Activated naive CD4-positive, alpha-beta T cell treated with anti-CD3 and anti-CD28 coated beads, Interleukin-2, amount 50 U/mL, for 72 hours (primary cell): ENCODE measurements around the gene HECTD4. TPM values are rescaled to one million over a fixed set of nuclear protein-coding genes. Genes with fewer than 3 reads are reported as not detected.

Source experiments
- ATAC-seq, 2 donors: fragments of 150-1000 bp; cut with Tn5 transposase; 2 replicates each; pipeline ENCODE4 v1.10.0; 2021; ENCODE audit warnings: mild to moderate bottlenecking in 2 of 2, moderate library complexity in 2 of 2
- DNase-seq, 2 donors: peaks; one replicate each; pipeline ENCODE4 v3.0.0; 2021 to 2022; ENCODE audit warnings: low spot score in 2 of 2
- H3K27ac Mint-ChIP-seq, 2 donors: one replicate each; pipeline ENCODE4 v1.8.0; 2022; ENCODE audit warnings: mild to moderate bottlenecking in 2 of 2, mixed read lengths in 2 of 2
- H3K36me3 Mint-ChIP-seq, 2 donors: one replicate each; pipeline ENCODE4 v1.8.0; 2022; ENCODE audit warnings: mixed read lengths in 2 of 2
- H3K9me3 Mint-ChIP-seq, 2 donors: one replicate each; pipeline ENCODE4 v1.8.0; 2022; ENCODE audit warnings: mixed read lengths in 2 of 2
- total RNA-seq, 2 donors: library from RNA; stranded (reverse); gene quantifications; one replicate each; pipeline ENCODE4 v1.2.3, GENCODE V29; 2022

The HECTD4 gene
- total RNA-seq, 2 donors from 2014 or later, result 26.7 to 31.0 TPM

DNA sequence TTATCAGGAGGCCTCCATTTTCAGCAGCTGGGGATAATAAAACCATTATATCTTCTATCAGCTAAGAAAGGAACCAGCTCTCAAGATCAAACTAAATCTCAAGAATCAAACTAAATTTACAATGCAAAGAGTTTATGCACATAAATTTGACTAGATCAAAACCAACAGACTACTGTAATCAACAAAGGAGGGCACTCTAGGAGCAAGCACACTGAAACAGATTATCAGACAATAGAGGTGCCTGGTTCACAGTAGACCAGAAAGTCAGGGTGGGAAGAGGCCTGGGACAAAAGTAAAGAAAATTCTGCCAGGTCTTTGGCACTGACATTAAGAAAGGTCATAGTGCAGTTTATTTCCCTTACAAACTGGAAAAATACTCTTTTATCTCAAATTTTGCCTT, 61.0 kb downstream of the HECTD4 start:
- Mint-ChIP-seq H3K27ac (no peak overlapping the region), H3K9me3 (no peaks in the 10 kb centered on the region), H3K36me3 (no peaks in the 10 kb centered on the region)
- DNase-seq (no peak), ATAC-seq (no peak)

DNA sequence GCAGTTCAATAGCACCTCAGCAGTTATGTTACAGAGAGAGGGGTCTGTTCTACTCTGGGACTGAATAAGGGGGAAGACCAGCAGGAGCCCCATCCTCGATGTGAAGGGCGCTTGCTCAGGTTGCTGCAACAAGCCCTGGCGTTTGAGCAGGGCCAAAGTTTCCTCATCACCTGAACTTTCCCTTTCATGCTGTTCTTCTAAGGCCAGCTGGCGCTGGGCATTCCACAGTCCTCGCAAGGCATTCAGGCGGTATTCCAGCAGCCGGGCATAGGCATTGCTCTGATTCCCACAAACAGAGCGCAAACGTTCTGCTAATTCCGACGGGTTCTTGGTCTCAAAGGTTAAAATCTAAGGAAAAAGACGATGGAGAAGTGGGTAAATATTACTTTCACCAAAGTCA, 62.8 kb downstream of the HECTD4 start:
- H3K9me3 Mint-ChIP-seq, result no peaks in the 10 kb centered on the region
- ATAC-seq (no peak), DNase-seq (no peak)
- H3K36me3 Mint-ChIP-seq, result no peaks in the 10 kb centered on the region
- H3K27ac Mint-ChIP-seq, result no peak overlapping the region

- ATAC-seq (no peak), DNase-seq (no peak)
- Mint-ChIP-seq H3K36me3 (no peaks in the 10 kb centered on the region), H3K9me3 (no peaks in the 10 kb centered on the region), H3K27ac (no peak overlapping the region)
Observed at GRCh38 chr12:112317481-112317880, 64.8 kb downstream of the HECTD4 start.

GRCh38 chr12:112314981-112315380, 67.2 kb downstream of the HECTD4 start:
- Mint-ChIP-seq H3K9me3 (no peaks in the 10 kb centered on the region), H3K36me3 (no peaks in the 10 kb centered on the region)
- ATAC-seq, result no peak

DNA sequence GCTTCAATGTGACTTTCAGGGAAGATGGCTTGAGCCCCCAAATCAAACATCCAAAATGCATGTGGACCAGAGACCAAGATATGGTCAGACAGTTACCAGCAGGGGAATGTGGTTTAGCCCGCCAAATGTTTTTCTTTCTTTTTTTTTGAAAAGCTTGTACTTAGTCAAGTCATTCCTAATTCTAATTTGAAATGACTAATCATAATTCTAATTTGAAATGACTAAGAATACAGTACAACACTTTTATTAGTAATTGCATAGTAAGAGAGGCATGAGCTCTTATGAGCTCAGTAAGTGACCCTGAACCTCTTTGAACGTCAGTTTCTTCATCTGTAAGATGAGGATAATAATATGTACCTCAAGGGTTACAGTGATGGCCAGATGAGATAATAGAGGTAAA, 72.4 kb downstream of the HECTD4 start:
- Mint-ChIP-seq H3K36me3 (peaks cover 0 to 4% of the 10 kb centered on the region in 2 donors), H3K9me3 (no peaks in the 10 kb centered on the region)

More at GRCh38 chr12:112314981-112315380, 67.2 kb downstream of the HECTD4 start:
- H3K27ac Mint-ChIP-seq, result no peak overlapping the region
- DNase-seq, result no peak

GRCh38 chr12:112308652-112309051, 73.6 kb downstream of the HECTD4 start:
- ATAC-seq (no peak), DNase-seq (no peak)

More for the DNA sequence above, 72.4 kb downstream of the HECTD4 start:
- ATAC-seq, result peak; percentile 28 to 81
- no peak overlapping the region for H3K27ac Mint-ChIP-seq
- no peak for DNase-seq

DNA sequence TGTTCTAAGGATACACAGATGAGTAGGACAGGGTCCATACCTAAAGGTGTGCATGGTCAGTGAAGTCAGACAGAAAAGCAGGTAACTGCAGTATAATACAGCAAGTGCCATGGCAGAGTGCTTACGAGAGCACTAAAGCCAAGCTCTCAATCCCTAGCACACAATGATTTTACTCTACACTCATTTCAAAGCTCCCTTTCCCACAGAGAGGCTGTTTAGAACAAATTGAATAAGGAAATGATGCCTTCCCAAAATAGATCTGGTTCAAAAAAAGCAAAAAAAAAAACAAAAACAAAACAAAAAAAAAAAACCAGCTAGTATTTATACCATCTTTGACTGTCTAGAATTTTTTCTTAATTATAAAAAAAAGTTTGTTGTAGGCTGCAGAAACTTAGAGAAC, 74.1 kb downstream of the HECTD4 start:
- no peak overlapping the region for H3K27ac Mint-ChIP-seq
- ATAC-seq, result no peak
- H3K9me3 Mint-ChIP-seq, result no peaks in the 10 kb centered on the region
- peaks cover 0 to 7% of the 10 kb centered on the region in 2 donors for H3K36me3 Mint-ChIP-seq
- DNase-seq, result no peak

More at GRCh38 chr12:112308652-112309051, 73.6 kb downstream of the HECTD4 start:
- H3K36me3 Mint-ChIP-seq, result peaks cover 0 to 4% of the 10 kb centered on the region in 2 donors
- no peak overlapping the region for H3K27ac Mint-ChIP-seq
- no peaks in the 10 kb centered on the region for H3K9me3 Mint-ChIP-seq

GRCh38 chr12:112307317-112308011, 74.8 kb downstream of the HECTD4 start:
- no peak overlapping the region for H3K27ac Mint-ChIP-seq
- peaks cover 0 to 11% of the 10 kb centered on the region in 2 donors for H3K36me3 Mint-ChIP-seq
- no peaks in the 10 kb centered on the region for H3K9me3 Mint-ChIP-seq
- DNase-seq (no peak), ATAC-seq (no peak)

DNA sequence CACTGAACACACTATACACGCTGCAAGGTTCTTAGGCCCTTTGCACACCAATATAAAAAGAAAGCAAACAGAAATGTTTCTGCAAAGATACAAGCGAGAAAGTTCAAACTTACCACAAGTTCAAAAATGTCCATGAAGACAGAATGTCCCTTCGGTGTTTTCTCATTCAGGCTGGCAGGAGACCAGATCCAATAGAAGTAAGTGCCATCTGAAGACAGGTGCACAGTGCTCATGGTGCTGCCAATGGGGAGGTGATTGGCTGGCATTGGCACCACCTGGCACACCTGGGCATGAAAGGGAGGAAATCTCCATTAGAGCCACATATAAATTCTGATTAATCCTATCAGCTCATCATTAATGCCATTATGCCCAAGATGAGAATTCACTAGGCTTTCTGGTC, 76.3 kb downstream of the HECTD4 start:
- ATAC-seq, result no peak
- H3K36me3 Mint-ChIP-seq, result peaks cover 0 to 11% of the 10 kb centered on the region in 2 donors
- H3K9me3 Mint-ChIP-seq, result no peaks in the 10 kb centered on the region
- DNase-seq, result no peak
- no peak overlapping the region for H3K27ac Mint-ChIP-seq

DNA sequence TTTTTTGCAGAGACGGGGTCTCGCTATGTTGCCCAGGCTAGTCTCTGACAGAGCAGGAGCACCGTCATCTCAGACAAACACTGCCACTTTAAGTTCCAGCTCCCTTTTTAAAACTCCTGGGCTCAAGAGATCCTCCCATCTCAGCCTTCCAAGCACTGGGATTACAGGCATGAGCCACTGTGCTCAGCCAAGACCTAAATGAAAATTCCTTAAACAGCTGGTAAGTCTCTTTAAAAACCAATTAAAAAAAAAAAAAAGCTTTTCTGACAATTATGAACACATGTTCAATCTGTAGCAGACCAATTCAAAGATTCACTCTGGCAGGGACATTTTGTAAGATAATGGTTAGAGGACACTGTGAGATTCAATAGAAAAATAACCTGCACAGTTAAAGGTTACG, 77.8 kb downstream of the HECTD4 start:
- H3K27ac Mint-ChIP-seq, result no peak overlapping the region
- H3K9me3 Mint-ChIP-seq, result no peaks in the 10 kb centered on the region
- H3K36me3 Mint-ChIP-seq, result peaks cover 0 to 11% of the 10 kb centered on the region in 2 donors
- ATAC-seq (no peak), DNase-seq (no peak)

DNA sequence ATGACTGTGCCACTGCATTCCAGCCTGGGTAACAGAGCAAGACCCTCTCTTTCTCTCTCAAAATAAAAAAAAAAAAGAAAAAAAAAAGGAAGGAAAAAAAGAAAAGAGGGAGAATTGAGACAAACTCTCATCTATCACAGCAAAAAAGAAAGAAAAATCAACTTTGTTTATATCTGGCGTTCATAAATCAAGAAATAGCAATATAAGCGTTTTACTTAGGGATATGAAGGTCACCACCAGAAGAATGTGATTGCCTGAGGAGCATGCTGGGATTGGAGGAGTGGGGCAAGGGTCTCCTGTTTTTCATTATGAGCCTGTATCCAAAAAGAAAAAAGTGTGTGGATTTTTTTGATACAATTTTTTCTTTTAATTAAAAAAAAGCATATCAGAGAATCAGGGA, 78.4 kb downstream of the HECTD4 start:
- DNase-seq, result no peak
- ATAC-seq, result no peak
- Mint-ChIP-seq H3K9me3 (no peaks in the 10 kb centered on the region), H3K36me3 (peaks cover 0 to 11% of the 10 kb centered on the region in 2 donors), H3K27ac (peak overlapping the region; percentile 46 to 84)

- no peaks in the 10 kb centered on the region for H3K9me3 Mint-ChIP-seq
- ATAC-seq (peak; percentile 100), DNase-seq (peak; percentile 33 to 55)
- peaks cover 0 to 11% of the 10 kb centered on the region in 2 donors for H3K36me3 Mint-ChIP-seq
- peak overlapping the region; percentile 56 to 84 for H3K27ac Mint-ChIP-seq
Observed at GRCh38 chr12:112303004-112303403, 79.2 kb downstream of the HECTD4 start.

DNA sequence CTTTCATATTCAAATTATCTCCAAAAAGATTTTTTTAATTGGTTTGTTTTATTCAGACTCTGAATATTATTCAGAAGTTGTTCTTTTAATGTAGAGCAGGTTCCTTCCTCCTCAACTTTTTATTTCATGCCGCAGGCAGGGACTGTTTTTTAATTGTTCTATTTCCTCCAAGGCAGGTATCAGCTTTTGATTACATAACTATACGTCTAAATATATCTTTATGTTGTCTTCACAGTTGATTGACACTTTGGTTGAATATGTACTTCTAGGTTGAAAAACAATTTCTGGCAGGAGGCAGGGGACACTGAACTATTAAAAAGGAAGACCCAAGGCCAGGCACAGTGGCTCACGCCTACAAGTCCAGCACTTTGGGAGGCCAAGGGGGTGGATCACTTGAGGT, 82.5 kb downstream of the HECTD4 start:
- no peaks in the 10 kb centered on the region for H3K9me3 Mint-ChIP-seq
- ATAC-seq (no peak), DNase-seq (no peak)
- no peak overlapping the region for H3K27ac Mint-ChIP-seq
- peaks cover 0 to 7% of the 10 kb centered on the region in 2 donors for H3K36me3 Mint-ChIP-seq

DNA sequence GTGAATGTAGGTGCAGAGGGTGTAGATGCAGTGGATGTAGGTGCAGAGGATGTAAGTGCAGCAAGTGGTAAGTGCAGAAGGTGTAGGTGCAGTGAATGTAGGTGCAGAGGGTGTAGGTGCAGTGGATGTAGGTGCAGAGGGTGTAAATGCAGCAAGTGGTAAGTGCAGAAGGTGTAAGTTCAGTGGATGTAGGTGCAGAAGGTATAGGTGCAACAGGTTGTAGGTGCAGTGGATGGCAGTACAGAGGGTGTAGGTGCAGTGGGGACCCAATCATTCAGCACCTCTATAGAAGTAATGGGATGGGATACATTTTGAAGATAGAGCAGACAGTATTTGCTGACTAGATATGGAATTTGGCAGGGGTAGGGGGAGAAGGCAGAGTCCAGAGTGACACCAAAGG, 85.0 kb downstream of the HECTD4 start:
- Mint-ChIP-seq H3K9me3 (no peaks in the 10 kb centered on the region), H3K36me3 (no peaks in the 10 kb centered on the region), H3K27ac (no peak overlapping the region)
- DNase-seq, result no peak
- ATAC-seq, result no peak

DNA sequence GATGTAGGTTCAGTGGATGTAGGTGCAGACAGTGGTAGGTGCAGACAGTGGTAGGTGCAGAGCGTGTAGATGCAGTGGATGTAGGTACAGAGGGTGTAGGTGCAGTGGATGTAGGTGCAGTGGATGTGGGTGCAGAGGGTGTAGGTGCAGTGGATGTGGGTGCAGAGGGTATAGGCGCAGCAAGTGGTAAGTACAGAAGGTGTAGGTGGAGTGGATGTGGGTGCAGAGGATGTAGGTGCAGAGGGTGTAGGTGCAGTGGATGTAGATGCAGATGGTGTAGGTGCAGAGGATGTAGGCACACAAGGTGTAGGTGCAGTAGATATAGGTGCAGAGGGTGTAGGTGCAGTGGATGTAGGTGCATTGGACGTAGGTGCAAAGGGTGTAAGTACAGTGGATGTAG, 86.0 kb downstream of the HECTD4 start:
- no peaks in the 10 kb centered on the region for H3K36me3 Mint-ChIP-seq
- DNase-seq, result no peak
- no peaks in the 10 kb centered on the region for H3K9me3 Mint-ChIP-seq
- H3K27ac Mint-ChIP-seq, result no peak overlapping the region
- no peak for ATAC-seq

DNA sequence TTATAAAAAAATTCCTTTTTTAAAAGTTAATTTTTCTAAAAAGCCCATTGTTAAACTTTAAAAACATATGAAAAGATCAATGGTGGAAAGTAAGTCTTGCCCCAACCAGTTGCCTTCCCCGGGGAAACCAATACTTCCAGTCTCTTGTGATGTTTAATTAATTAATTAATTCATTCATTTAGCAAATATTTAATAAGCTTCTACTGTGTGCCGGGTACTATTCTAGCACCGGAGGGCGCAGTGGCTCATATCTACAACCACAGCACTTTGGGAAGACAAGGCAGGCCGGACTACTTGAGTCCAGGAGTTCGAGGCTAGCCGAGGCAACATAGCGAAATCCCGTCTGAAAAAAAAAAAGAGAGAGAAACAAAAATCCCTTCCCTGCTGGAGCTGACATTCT, 87.4 kb downstream of the HECTD4 start:
- H3K36me3 Mint-ChIP-seq, result no peaks in the 10 kb centered on the region
- ATAC-seq, result no peak
- H3K27ac Mint-ChIP-seq, result no peak overlapping the region
- DNase-seq, result no peak
- H3K9me3 Mint-ChIP-seq, result no peaks in the 10 kb centered on the region

- Mint-ChIP-seq H3K9me3 (peaks cover 0 to 6% of the 10 kb centered on the region in 2 donors), H3K27ac (no peak overlapping the region), H3K36me3 (peaks cover 0 to 8% of the 10 kb centered on the region in 2 donors)
- DNase-seq (no peak), ATAC-seq (no peak)
Observed at GRCh38 chr12:112288638-112289037, 93.6 kb downstream of the HECTD4 start.
